GM12872 (cell line): Measurements from ENCODE around the gene AGPAT2.
A peak's percentile ranks its signal among the peaks of the same experiment; 100 is the strongest.

Source experiments
- CTCF ChIP-seq: IDR thresholded peaks from 3 replicates; pipeline ENCODE4 v1.5.1; 2011; ENCODE audit warnings: low read depth, mild to moderate bottlenecking, low read length, moderate library complexity; ENCODE audit not compliant: insufficient read depth

The AGPAT2 gene

GRCh38 chr9:136644593-136645351 is 42.5 kb downstream of the AGPAT2 start:
- TF ChIP-seq CTCF = peak; percentile 91

DNA sequence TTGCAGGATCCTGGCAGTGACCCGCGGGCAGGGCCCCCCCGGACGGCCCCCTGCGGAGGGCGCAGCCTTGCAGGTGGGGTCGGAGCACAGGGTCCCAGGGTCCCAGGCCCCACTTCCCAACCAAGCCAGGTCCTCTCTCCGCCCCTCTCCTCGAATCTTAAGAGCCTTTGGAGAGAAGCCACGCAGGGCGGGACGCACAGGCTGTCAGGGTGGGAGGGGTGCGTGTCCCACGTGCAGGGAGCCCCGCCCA is 43.0 kb downstream of the AGPAT2 start:
- TF ChIP-seq CTCF = no peak

GRCh38 chr9:136643596-136644342 is 43.5 kb downstream of the AGPAT2 start:
- TF ChIP-seq CTCF = no peak

DNA sequence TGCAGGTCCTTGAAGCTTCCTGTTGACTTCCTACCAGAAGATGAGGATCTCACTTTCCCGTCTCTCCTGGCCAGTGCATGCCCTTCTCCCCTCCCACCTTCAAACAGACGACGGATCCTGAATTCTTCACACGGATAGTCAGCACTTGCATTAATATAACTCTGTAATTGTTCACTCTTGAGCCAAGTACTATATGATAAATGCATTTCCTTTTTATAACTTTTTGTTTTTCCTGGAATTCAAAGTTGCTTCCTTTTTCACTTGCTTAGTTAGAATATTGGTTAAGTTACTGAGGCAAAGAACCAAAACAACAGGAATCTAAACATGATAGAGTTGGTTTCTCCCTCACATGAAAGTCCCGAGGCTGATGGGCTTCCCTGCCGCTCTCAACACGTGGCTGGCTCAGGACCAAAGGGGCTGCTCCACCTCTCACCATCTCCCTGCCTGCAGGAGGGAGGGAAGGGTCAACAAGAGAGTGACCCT is 44.8 kb downstream of the AGPAT2 start:
- TF ChIP-seq CTCF = no peak

DNA sequence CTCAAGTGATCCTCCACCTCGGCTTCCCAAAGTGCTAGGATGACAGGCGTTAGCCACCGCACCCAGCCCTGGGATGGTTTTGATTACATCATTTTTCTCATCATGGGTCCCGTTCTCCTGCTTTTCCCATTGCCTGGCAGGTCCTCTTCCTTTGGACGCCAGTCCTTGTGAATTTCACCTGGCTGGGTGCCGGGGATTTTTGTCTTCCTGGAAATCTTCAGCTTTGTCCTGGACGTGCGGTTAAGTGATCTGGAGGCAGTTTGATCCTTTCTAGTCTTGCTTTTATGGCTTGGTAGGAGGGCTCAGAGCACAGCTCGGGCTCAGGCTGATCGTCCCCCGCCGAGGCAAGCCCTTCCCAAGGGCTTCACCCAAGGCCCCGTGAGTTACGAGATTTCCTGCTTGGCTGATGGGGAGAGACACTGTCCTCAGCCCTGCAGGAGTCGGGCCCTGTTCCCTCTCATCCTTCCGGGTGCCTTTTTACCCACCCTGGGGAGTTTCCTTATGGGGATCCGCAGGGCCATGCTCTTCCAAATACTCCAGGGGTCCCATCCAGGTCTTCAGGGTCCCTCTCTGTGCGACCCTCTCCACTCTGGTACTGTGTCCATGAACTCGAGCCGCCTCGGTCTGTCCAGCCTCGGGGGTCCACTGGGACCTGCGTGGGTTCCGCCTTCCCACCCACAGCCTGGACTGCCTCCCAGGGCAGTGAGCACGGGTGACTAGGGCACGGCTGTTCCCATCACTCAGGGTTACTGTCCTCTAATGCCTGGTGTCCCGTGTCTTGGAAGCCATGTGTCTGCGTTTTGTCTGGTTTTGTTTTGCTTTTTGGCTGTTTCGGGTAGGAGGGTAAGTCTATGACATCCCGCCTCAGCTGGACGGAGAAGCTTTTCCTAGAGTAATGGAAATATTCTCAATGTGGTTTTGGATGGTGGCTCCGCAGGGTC is 46.8 kb downstream of the AGPAT2 start:
- TF ChIP-seq CTCF = no peak

- TF ChIP-seq CTCF = no peak
Measured at GRCh38 chr9:136634904-136635303, 52.4 kb downstream of the AGPAT2 start.
